Measurements from ENCODE around the gene MRPL14. TPM values are rescaled to one million over a fixed set of nuclear protein-coding genes. Genes with fewer than 3 reads are reported as not detected.

The MRPL14 gene
- total and polyA plus RNA-seq, 2 experiments from 2014 or later = 62.6 to 191 TPM

DNA sequence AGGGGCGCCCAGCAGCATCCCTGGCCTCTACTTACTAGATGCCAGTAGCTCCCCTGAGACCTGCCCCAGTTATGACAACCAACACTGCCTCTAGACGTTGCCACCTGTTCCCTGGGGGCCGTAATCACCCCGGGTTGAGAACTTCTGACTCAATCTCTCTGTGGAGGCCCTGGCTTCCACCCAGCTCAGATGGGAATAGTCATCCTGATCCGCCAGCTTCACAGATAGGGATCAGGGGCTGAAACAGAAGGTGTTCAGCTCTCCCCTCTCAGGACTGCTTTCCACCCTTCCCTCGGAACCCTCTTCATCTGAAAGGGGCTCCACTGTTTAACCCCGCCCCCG, 34.7 kb upstream of the MRPL14 start:
- Mint-ChIP-seq H3K27ac (no peak overlapping the region), H3K36me3 (ENCODE audit: low read depth) (no peaks in the 10 kb centered on the region), H3K27me3 (ENCODE audit: insufficient read depth, low read depth, poor library complexity) (peaks cover 12% of the 10 kb centered on the region), H3K4me1 (peaks cover 47% of the 10 kb centered on the region), H3K9me3 (no peaks in the 10 kb centered on the region), H3K4me3 (no peak overlapping the region)
- Histone ChIP-seq H4K20me1 (replicated peaks; ENCODE audit: insufficient read depth) (no peaks in the 10 kb centered on the region), H2AFZ (no peak overlapping the region), H3K4me2 (no peak overlapping the region), H3F3A (replicated peaks; ENCODE audit: low read depth) (no peaks in the 10 kb centered on the region), H3K79me2 (replicated peaks; ENCODE audit: insufficient read depth) (no peaks in the 10 kb centered on the region), H3K4me1 (ENCODE audit: insufficient read depth) (peaks cover 19% of the 10 kb centered on the region), H3K4me3 (no peak overlapping the region), H3K36me3 (ENCODE audit: insufficient read depth) (no peaks in the 10 kb centered on the region), H3K27me3 (ENCODE audit: insufficient read depth) (no peaks in the 10 kb centered on the region), H3K9me2 (ENCODE audit: insufficient read depth) (no peaks in the 10 kb centered on the region), H3K27ac (ENCODE audit: low read depth) (no peak overlapping the region)
- DNase-seq (ENCODE audit: low spot score) = no peak
- TF ChIP-seq, protein P1, sequence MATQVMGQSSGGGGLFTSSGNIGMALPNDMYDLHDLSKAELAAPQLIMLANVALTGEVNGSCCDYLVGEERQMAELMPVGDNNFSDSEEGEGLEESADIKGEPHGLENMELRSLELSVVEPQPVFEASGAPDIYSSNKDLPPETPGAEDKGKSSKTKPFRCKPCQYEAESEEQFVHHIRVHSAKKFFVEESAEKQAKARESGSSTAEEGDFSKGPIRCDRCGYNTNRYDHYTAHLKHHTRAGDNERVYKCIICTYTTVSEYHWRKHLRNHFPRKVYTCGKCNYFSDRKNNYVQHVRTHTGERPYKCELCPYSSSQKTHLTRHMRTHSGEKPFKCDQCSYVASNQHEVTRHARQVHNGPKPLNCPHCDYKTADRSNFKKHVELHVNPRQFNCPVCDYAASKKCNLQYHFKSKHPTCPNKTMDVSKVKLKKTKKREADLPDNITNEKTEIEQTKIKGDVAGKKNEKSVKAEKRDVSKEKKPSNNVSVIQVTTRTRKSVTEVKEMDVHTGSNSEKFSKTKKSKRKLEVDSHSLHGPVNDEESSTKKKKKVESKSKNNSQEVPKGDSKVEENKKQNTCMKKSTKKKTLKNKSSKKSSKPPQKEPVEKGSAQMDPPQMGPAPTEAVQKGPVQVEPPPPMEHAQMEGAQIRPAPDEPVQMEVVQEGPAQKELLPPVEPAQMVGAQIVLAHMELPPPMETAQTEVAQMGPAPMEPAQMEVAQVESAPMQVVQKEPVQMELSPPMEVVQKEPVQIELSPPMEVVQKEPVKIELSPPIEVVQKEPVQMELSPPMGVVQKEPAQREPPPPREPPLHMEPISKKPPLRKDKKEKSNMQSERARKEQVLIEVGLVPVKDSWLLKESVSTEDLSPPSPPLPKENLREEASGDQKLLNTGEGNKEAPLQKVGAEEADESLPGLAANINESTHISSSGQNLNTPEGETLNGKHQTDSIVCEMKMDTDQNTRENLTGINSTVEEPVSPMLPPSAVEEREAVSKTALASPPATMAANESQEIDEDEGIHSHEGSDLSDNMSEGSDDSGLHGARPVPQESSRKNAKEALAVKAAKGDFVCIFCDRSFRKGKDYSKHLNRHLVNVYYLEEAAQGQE (IDR thresholded peaks at IDR 0.05; ENCODE audit: unreplicated experiment) = no peak
- TF ChIP-seq JUNB (IDR thresholded peaks at IDR 0.05; ENCODE audit: unreplicated experiment) = no peak
- TF ChIP-seq EZH2phosphoT487 (IDR thresholded peaks at IDR 0.05; ENCODE audit: unreplicated experiment) = no peak
- TF ChIP-seq, protein P2, sequence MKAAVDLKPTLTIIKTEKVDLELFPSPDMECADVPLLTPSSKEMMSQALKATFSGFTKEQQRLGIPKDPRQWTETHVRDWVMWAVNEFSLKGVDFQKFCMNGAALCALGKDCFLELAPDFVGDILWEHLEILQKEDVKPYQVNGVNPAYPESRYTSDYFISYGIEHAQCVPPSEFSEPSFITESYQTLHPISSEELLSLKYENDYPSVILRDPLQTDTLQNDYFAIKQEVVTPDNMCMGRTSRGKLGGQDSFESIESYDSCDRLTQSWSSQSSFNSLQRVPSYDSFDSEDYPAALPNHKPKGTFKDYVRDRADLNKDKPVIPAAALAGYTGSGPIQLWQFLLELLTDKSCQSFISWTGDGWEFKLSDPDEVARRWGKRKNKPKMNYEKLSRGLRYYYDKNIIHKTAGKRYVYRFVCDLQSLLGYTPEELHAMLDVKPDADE (IDR thresholded peaks at IDR 0.05) = no peak
- no peak for TF ChIP-seq ZNF331 (CRISPR knock-in tag; IDR thresholded peaks at IDR 0.05; ENCODE audit: low read depth)
- TF ChIP-seq, protein P3, sequence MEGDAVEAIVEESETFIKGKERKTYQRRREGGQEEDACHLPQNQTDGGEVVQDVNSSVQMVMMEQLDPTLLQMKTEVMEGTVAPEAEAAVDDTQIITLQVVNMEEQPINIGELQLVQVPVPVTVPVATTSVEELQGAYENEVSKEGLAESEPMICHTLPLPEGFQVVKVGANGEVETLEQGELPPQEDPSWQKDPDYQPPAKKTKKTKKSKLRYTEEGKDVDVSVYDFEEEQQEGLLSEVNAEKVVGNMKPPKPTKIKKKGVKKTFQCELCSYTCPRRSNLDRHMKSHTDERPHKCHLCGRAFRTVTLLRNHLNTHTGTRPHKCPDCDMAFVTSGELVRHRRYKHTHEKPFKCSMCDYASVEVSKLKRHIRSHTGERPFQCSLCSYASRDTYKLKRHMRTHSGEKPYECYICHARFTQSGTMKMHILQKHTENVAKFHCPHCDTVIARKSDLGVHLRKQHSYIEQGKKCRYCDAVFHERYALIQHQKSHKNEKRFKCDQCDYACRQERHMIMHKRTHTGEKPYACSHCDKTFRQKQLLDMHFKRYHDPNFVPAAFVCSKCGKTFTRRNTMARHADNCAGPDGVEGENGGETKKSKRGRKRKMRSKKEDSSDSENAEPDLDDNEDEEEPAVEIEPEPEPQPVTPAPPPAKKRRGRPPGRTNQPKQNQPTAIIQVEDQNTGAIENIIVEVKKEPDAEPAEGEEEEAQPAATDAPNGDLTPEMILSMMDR (conservative IDR thresholded peaks at IDR 0.05; ENCODE audit: low read depth in 2 of 2) = no peak
- TF ChIP-seq EZH2 (IDR thresholded peaks at IDR 0.05; ENCODE audit: low read depth, unreplicated experiment) = no peak
- TF ChIP-seq, protein P4, sequence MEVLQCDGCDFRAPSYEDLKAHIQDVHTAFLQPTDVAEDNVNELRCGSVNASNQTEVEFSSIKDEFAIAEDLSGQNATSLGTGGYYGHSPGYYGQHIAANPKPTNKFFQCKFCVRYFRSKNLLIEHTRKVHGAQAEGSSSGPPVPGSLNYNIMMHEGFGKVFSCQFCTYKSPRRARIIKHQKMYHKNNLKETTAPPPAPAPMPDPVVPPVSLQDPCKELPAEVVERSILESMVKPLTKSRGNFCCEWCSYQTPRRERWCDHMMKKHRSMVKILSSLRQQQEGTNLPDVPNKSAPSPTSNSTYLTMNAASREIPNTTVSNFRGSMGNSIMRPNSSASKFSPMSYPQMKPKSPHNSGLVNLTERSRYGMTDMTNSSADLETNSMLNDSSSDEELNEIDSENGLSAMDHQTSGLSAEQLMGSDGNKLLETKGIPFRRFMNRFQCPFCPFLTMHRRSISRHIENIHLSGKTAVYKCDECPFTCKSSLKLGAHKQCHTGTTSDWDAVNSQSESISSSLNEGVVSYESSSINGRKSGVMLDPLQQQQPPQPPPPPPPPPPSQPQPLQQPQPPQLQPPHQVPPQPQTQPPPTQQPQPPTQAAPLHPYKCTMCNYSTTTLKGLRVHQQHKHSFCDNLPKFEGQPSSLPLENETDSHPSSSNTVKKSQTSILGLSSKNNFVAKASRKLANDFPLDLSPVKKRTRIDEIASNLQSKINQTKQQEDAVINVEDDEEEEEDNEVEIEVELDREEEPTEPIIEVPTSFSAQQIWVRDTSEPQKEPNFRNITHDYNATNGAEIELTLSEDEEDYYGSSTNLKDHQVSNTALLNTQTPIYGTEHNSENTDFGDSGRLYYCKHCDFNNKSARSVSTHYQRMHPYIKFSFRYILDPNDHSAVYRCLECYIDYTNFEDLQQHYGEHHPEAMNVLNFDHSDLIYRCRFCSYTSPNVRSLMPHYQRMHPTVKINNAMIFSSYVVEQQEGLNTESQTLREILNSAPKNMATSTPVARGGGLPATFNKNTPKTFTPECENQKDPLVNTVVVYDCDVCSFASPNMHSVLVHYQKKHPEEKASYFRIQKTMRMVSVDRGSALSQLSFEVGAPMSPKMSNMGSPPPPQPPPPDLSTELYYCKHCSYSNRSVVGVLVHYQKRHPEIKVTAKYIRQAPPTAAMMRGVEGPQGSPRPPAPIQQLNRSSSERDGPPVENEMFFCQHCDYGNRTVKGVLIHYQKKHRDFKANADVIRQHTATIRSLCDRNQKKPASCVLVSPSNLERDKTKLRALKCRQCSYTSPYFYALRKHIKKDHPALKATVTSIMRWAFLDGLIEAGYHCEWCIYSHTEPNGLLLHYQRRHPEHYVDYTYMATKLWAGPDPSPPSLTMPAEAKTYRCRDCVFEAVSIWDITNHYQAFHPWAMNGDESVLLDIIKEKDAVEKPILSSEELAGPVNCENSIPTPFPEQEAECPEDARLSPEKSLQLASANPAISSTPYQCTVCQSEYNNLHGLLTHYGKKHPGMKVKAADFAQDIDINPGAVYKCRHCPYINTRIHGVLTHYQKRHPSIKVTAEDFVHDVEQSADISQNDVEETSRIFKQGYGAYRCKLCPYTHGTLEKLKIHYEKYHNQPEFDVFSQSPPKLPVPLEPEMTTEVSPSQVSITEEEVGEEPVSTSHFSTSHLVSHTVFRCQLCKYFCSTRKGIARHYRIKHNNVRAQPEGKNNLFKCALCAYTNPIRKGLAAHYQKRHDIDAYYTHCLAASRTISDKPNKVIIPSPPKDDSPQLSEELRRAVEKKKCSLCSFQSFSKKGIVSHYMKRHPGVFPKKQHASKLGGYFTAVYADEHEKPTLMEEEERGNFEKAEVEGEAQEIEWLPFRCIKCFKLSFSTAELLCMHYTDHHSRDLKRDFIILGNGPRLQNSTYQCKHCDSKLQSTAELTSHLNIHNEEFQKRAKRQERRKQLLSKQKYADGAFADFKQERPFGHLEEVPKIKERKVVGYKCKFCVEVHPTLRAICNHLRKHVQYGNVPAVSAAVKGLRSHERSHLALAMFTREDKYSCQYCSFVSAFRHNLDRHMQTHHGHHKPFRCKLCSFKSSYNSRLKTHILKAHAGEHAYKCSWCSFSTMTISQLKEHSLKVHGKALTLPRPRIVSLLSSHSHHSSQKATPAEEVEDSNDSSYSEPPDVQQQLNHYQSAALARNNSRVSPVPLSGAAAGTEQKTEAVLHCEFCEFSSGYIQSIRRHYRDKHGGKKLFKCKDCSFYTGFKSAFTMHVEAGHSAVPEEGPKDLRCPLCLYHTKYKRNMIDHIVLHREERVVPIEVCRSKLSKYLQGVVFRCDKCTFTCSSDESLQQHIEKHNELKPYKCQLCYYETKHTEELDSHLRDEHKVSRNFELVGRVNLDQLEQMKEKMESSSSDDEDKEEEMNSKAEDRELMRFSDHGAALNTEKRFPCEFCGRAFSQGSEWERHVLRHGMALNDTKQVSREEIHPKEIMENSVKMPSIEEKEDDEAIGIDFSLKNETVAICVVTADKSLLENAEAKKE (CRISPR knock-in tag; IDR thresholded peaks at IDR 0.05) = no peak
- TF ChIP-seq POLR2AphosphoS5 (IDR thresholded peaks at IDR 0.05; ENCODE audit: low read depth) = no peak
- TF ChIP-seq CREB1 (CRISPR knock-in tag; IDR thresholded peaks at IDR 0.05; ENCODE audit: low read depth) = no peak
- no peak for TF ChIP-seq NANOG (IDR thresholded peaks at IDR 0.05; ENCODE audit: borderline replicate concordance)
- no peak for TF ChIP-seq ZNF114 (CRISPR knock-in tag; IDR thresholded peaks at IDR 0.05)
- TF ChIP-seq STAT1 (IDR thresholded peaks at IDR 0.05; ENCODE audit: unreplicated experiment) = no peak
- ATAC-seq = no peak

Data from GM23338 (cell line).